DOHH2 (cell line): ENCODE data around the gene G2E3.
"Not testable (repeated sequence)": the region's sequence is repeated elsewhere in the genome, so short reads cannot be mapped to it uniquely, and the experiment has no call there.

Experiments
- H3F3A ChIP-seq: fragments of 200-600 bp; sonication (generic), shearing (Covaris generic); 2 replicates; pipeline ENCODE4 v1.6.0; 2016; ENCODE audit warnings: antibody characterized with exemption, mild to moderate bottlenecking; ENCODE audit not compliant: control insufficient read depth, insufficient read depth
- H3K27ac ChIP-seq: fragments of 200-600 bp; sonication (generic); 2 replicates; pipeline ENCODE4 v1.5.1; 2014; ENCODE audit warnings: low read depth, mild to moderate bottlenecking, low read length, moderate library complexity
- H3K27me3 ChIP-seq: fragments of 200-600 bp; sonication (generic); 2 replicates; pipeline ENCODE4 v1.6.1; 2014; ENCODE audit warnings: mild to moderate bottlenecking, low read length, mixed read lengths; ENCODE audit not compliant: control insufficient read depth
- H3K36me3 ChIP-seq: fragments of 200-600 bp; sonication (generic); 2 replicates; pipeline ENCODE4 v1.6.1; 2014; ENCODE audit warnings: mild to moderate bottlenecking, low read length, moderate library complexity, mixed read lengths; ENCODE audit not compliant: control insufficient read depth
- H3K4me1 ChIP-seq: fragments of 200-600 bp; sonication (generic); 2 replicates; pipeline ENCODE4 v1.6.1; 2014; ENCODE audit warnings: mild to moderate bottlenecking, low read length, mixed read lengths; ENCODE audit not compliant: control insufficient read depth
- H3K4me2 ChIP-seq: fragments of 200-600 bp; sonication (generic); 2 replicates; pipeline ENCODE4 v1.6.0; 2014; ENCODE audit warnings: mild to moderate bottlenecking, low read length, moderate library complexity
- H3K4me3 ChIP-seq: fragments of 200-600 bp; sonication (generic); 2 replicates; pipeline ENCODE4 v1.5.1; 2014; ENCODE audit warnings: mild to moderate bottlenecking, low read length, mixed read lengths
- H3K79me2 ChIP-seq: fragments of 200-600 bp; sonication (generic); 2 replicates; pipeline ENCODE4 v1.6.1; 2014; ENCODE audit warnings: mild to moderate bottlenecking, low read length, mixed read lengths; ENCODE audit not compliant: control insufficient read depth
- H3K9me2 ChIP-seq: fragments of 200-600 bp; sonication (generic); replicated peaks from 2 replicates; pipeline ENCODE4 v1.6.1; 2014; ENCODE audit warnings: mild to moderate bottlenecking, low read length, mixed read lengths; ENCODE audit not compliant: control insufficient read depth
- H3K9me3 ChIP-seq: fragments of 200-600 bp; sonication (generic); 2 replicates; pipeline ENCODE4 v1.6.1; 2014; ENCODE audit warnings: antibody characterized with exemption, low read length, mixed read lengths; ENCODE audit not compliant: control insufficient read depth, insufficient read depth
- H4K20me1 ChIP-seq: fragments of 200-600 bp; sonication (generic); 2 replicates; pipeline ENCODE4 v1.6.0; 2014; ENCODE audit warnings: low read depth, mild to moderate bottlenecking, antibody characterized with exemption, low read length, moderate library complexity; ENCODE audit not compliant: control insufficient read depth, insufficient read depth
- CTCF ChIP-seq: fragments of 200-600 bp; sonication (generic); IDR thresholded peaks from one replicate; pipeline ENCODE4 v1.5.1; 2014; ENCODE audit warnings: antibody characterized with exemption, mild to moderate bottlenecking, low read depth, low read length; ENCODE audit not compliant: poor library complexity, severe bottlenecking
- EZH2phosphoT487 ChIP-seq: fragments of 200-600 bp; sonication (generic); IDR thresholded peaks from 2 replicates; pipeline ENCODE4 v1.6.1; 2017; ENCODE audit warnings: borderline replicate concordance, mild to moderate bottlenecking, antibody characterized with exemption, low read length, moderate library complexity, mixed read lengths

The G2E3 gene

GRCh38 chr14:30528778-30529642, 29.9 kb upstream of the G2E3 start:
- no peak for TF ChIP-seq EZH2phosphoT487
- H3K9me3 ChIP-seq: no peaks in the 10 kb centered on the region
- no peaks in the 10 kb centered on the region for H4K20me1 ChIP-seq
- H3K79me2 ChIP-seq: no peaks in the 10 kb centered on the region
- no peak overlapping the region for H3K27ac ChIP-seq
- no peaks in the 10 kb centered on the region for H3F3A ChIP-seq
- H3K4me2 ChIP-seq: no peak overlapping the region
- H3K4me3 ChIP-seq: no peak overlapping the region
- no peaks in the 10 kb centered on the region for H3K9me2 ChIP-seq
- H3K27me3 ChIP-seq: no peaks in the 10 kb centered on the region
- no peaks in the 10 kb centered on the region for H3K4me1 ChIP-seq
- H3K36me3 ChIP-seq: no peaks in the 10 kb centered on the region

- peaks cover 7% of the 10 kb centered on the region for H3K27me3 ChIP-seq
- H3K4me1 ChIP-seq: no peaks in the 10 kb centered on the region
- H3K9me3 ChIP-seq: no peaks in the 10 kb centered on the region
- no peaks in the 10 kb centered on the region for H3K9me2 ChIP-seq
- TF ChIP-seq EZH2phosphoT487 (no peak), CTCF (no peak)
- no peaks in the 10 kb centered on the region for H4K20me1 ChIP-seq
- H3K4me3 ChIP-seq: no peak overlapping the region
- no peaks in the 10 kb centered on the region for H3K36me3 ChIP-seq
- no peak overlapping the region for H3K4me2 ChIP-seq
- H3F3A ChIP-seq: no peaks in the 10 kb centered on the region
- H3K27ac ChIP-seq: no peak overlapping the region
- H3K79me2 ChIP-seq: no peaks in the 10 kb centered on the region
These were observed 26.7 kb upstream of the G2E3 start for GRCh38 chr14:30532264-30532663.

- peaks cover 11% of the 10 kb centered on the region for H3K27me3 ChIP-seq
- no peaks in the 10 kb centered on the region for H3K9me2 ChIP-seq
- no peak overlapping the region for H3K4me3 ChIP-seq
- H3K9me3 ChIP-seq: no peaks in the 10 kb centered on the region
- no peaks in the 10 kb centered on the region for H3F3A ChIP-seq
- no peaks in the 10 kb centered on the region for H3K36me3 ChIP-seq
- H4K20me1 ChIP-seq: no peaks in the 10 kb centered on the region
- no peak overlapping the region for H3K4me2 ChIP-seq
- H3K4me1 ChIP-seq: no peaks in the 10 kb centered on the region
- no peaks in the 10 kb centered on the region for H3K79me2 ChIP-seq
- no peak for TF ChIP-seq EZH2phosphoT487
- TF ChIP-seq CTCF: no peak
- no peak overlapping the region for H3K27ac ChIP-seq
These were observed 25.8 kb upstream of the G2E3 start for GRCh38 chr14:30533126-30533525.

- H3K79me2 ChIP-seq: no peaks in the 10 kb centered on the region
- no peak overlapping the region for H3K4me2 ChIP-seq
- no peak for TF ChIP-seq EZH2phosphoT487
- TF ChIP-seq CTCF: no peak
- no peak overlapping the region for H3K4me3 ChIP-seq
- H3K36me3 ChIP-seq: no peaks in the 10 kb centered on the region
- H4K20me1 ChIP-seq: no peaks in the 10 kb centered on the region
- no peaks in the 10 kb centered on the region for H3K4me1 ChIP-seq
- no peaks in the 10 kb centered on the region for H3K9me3 ChIP-seq
- H3K9me2 ChIP-seq: no peaks in the 10 kb centered on the region
- H3F3A ChIP-seq: no peaks in the 10 kb centered on the region
- H3K27me3 ChIP-seq: peaks cover 35% of the 10 kb centered on the region
- no peak overlapping the region for H3K27ac ChIP-seq
These were observed 17.6 kb upstream of the G2E3 start for GRCh38 chr14:30541318-30541717.

GRCh38 chr14:30546735-30547134, 12.2 kb upstream of the G2E3 start:
- H3F3A ChIP-seq, H3K9me2 ChIP-seq, H3K79me2 ChIP-seq, H3K27ac ChIP-seq, H3K36me3 ChIP-seq, H3K4me2 ChIP-seq, H4K20me1 ChIP-seq, H3K4me3 ChIP-seq, H3K9me3 ChIP-seq, H3K4me1 ChIP-seq: not testable (repeated sequence)
- peaks cover 11% of the 10 kb centered on the region for H3K27me3 ChIP-seq
